Measurements from ENCODE around the gene RGS3. TPM values are rescaled to one million over a fixed set of nuclear protein-coding genes. Genes with fewer than 3 reads are reported as not detected.

Gene RGS3
- total RNA-seq, 1 donor from 2014 or later: 18.9 TPM

DNA sequence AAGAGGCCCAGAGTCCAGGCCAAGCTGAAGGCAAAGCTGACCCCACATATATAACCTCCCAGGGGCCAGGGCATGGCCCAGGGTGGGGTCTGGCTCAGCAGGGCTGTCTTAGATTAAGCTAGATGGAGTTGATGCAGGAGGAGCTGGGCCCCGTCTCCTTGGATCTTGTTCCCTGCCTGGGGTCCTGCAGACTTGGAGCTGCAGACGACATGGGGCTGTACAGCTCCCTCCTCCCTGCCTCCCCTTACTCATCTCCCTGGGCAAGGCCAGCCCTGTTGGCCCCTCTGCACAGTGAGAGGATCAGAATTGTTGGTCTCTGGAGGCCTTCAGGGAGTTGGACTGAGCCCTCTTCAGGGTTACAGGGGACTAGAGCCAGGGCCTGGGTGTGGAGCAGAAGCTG lies 134.9 kb downstream of the RGS3 start:
- Mint-ChIP-seq H3K27ac (ENCODE audit: unreplicated experiment) (no peak overlapping the region), H3K4me1 (ENCODE audit: low read depth, unreplicated experiment) (peaks cover 24% of the 10 kb centered on the region)

GRCh38 chr9:113598883-113599282 lies 135.4 kb downstream of the RGS3 start:
- Mint-ChIP-seq H3K9me3 (ENCODE audit: unreplicated experiment) (peaks cover 5% of the 10 kb centered on the region), H3K36me3 (ENCODE audit: unreplicated experiment) (no peaks in the 10 kb centered on the region), H3K4me1 (ENCODE audit: low read depth, unreplicated experiment) (peaks cover 25% of the 10 kb centered on the region), H3K4me3 (ENCODE audit: unreplicated experiment) (no peak overlapping the region), H3K27ac (ENCODE audit: unreplicated experiment) (no peak overlapping the region), H3K27me3 (ENCODE audit: unreplicated experiment) (peaks cover 8% of the 10 kb centered on the region)
- DNase-seq: no peak
- TF ChIP-seq, protein P1, sequence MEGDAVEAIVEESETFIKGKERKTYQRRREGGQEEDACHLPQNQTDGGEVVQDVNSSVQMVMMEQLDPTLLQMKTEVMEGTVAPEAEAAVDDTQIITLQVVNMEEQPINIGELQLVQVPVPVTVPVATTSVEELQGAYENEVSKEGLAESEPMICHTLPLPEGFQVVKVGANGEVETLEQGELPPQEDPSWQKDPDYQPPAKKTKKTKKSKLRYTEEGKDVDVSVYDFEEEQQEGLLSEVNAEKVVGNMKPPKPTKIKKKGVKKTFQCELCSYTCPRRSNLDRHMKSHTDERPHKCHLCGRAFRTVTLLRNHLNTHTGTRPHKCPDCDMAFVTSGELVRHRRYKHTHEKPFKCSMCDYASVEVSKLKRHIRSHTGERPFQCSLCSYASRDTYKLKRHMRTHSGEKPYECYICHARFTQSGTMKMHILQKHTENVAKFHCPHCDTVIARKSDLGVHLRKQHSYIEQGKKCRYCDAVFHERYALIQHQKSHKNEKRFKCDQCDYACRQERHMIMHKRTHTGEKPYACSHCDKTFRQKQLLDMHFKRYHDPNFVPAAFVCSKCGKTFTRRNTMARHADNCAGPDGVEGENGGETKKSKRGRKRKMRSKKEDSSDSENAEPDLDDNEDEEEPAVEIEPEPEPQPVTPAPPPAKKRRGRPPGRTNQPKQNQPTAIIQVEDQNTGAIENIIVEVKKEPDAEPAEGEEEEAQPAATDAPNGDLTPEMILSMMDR (IDR thresholded peaks at IDR 0.05; ENCODE audit: partially characterized antibody, unreplicated experiment): no peak

More for the DNA sequence above, 134.9 kb downstream of the RGS3 start:
- Mint-ChIP-seq H3K36me3 (ENCODE audit: unreplicated experiment) (no peaks in the 10 kb centered on the region), H3K27me3 (ENCODE audit: unreplicated experiment) (peaks cover 8% of the 10 kb centered on the region), H3K4me3 (ENCODE audit: unreplicated experiment) (no peak overlapping the region), H3K9me3 (ENCODE audit: unreplicated experiment) (peaks cover 5% of the 10 kb centered on the region)
- TF ChIP-seq, protein P1 (IDR thresholded peaks at IDR 0.05; ENCODE audit: partially characterized antibody, unreplicated experiment): no peak
- no peak for DNase-seq

GRCh38 chr9:113599646-113600022 lies 136.1 kb downstream of the RGS3 start:
- no peak overlapping the region for H3K4me3 Mint-ChIP-seq (ENCODE audit: unreplicated experiment)
- H3K27ac Mint-ChIP-seq (ENCODE audit: unreplicated experiment): no peak overlapping the region
- H3K27me3 Mint-ChIP-seq (ENCODE audit: unreplicated experiment): peaks cover 8% of the 10 kb centered on the region
- peaks cover 25% of the 10 kb centered on the region for H3K4me1 Mint-ChIP-seq (ENCODE audit: low read depth, unreplicated experiment)
- peaks cover 7% of the 10 kb centered on the region for H3K9me3 Mint-ChIP-seq (ENCODE audit: unreplicated experiment)
- no peaks in the 10 kb centered on the region for H3K36me3 Mint-ChIP-seq (ENCODE audit: unreplicated experiment)
- TF ChIP-seq, protein P1 (IDR thresholded peaks at IDR 0.05; ENCODE audit: partially characterized antibody, unreplicated experiment): no peak
- no peak for DNase-seq

DNA sequence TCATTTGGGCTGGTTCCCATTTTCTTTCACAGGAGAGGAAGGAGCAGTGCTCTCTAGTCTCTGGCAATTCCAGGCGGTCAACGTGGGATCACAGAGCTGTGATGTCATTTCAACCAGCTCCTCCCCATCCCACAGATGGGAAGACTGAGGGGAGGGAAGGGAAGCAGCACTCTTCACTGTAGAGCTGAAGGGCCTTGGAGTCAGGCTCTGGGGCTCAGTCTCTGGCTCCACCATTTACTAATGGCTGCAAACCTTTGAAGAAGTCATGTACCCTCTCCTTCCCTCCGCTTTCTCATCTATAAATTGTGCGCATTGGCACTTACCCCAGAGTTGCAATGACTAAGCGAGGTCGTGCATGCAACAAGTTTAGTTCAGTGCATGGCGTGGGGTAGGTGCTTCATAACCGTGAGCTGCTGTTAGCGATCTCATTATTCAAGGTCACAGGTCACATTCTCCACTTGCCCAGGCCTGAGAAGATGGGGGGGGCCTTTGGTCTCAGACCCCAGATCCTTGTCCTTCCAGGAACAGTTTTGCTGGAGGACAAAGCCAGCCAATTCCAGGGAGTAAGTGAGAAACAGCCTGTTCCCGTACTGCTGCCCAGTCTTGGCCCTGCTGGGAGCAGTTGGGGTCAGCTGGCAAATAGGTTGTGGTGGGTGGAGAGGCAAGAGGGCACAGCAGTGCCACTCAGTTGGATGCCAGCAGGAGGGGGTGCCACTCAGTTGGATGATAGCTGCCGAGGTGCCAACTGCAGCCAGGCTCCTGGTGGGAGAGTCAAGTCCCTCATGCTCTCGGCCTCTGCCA lies 136.7 kb downstream of the RGS3 start:
- no peaks in the 10 kb centered on the region for H3K36me3 Mint-ChIP-seq (ENCODE audit: unreplicated experiment)
- peaks cover 7% of the 10 kb centered on the region for H3K9me3 Mint-ChIP-seq (ENCODE audit: unreplicated experiment)
- no peak for DNase-seq
- H3K27ac Mint-ChIP-seq (ENCODE audit: unreplicated experiment): no peak overlapping the region
- TF ChIP-seq, protein P1 (IDR thresholded peaks at IDR 0.05; ENCODE audit: partially characterized antibody, unreplicated experiment): no peak
- H3K4me1 Mint-ChIP-seq (ENCODE audit: low read depth, unreplicated experiment): peaks cover 25% of the 10 kb centered on the region
- H3K27me3 Mint-ChIP-seq (ENCODE audit: unreplicated experiment): peaks cover 8% of the 10 kb centered on the region
- no peak overlapping the region for H3K4me3 Mint-ChIP-seq (ENCODE audit: unreplicated experiment)

GRCh38 chr9:113600871-113601614 lies 137.5 kb downstream of the RGS3 start:
- H3K4me3 Mint-ChIP-seq (ENCODE audit: unreplicated experiment): no peak overlapping the region
- H3K27ac Mint-ChIP-seq (ENCODE audit: unreplicated experiment): no peak overlapping the region
- H3K36me3 Mint-ChIP-seq (ENCODE audit: unreplicated experiment): no peaks in the 10 kb centered on the region
- TF ChIP-seq, protein P1 (IDR thresholded peaks at IDR 0.05; ENCODE audit: partially characterized antibody, unreplicated experiment): no peak
- peaks cover 7% of the 10 kb centered on the region for H3K9me3 Mint-ChIP-seq (ENCODE audit: unreplicated experiment)
- no peak for DNase-seq
- peaks cover 23% of the 10 kb centered on the region for H3K4me1 Mint-ChIP-seq (ENCODE audit: low read depth, unreplicated experiment)
- peaks cover 9% of the 10 kb centered on the region for H3K27me3 Mint-ChIP-seq (ENCODE audit: unreplicated experiment)
